HG03108 (cell line): ENCODE results near the gene BMP8B.
"Not testable (repeated sequence)": the region's sequence is repeated elsewhere in the genome, so short reads cannot be mapped to it uniquely, and the experiment has no call there.

ENCODE experiments used
- ATAC-seq: cut with Tn5 transposase; IDR thresholded peaks from one replicate; pipeline ENCODE4 v1.9.1; 2021; ENCODE audit warnings: moderate library complexity; ENCODE audit not compliant: unreplicated experiment

BMP8B gene

GRCh38 chr1:39816415-39817090, 27.9 kb upstream of the BMP8B start:
- peak; percentile 42 for ATAC-seq

GRCh38 chr1:39812913-39813312, 24.2 kb upstream of the BMP8B start:
- no peak for ATAC-seq

GRCh38 chr1:39808784-39809517, 20.3 kb upstream of the BMP8B start:
- ATAC-seq = no peak

GRCh38 chr1:39805385-39805784, 16.7 kb upstream of the BMP8B start:
- no peak for ATAC-seq

- ATAC-seq = no peak
Measured at GRCh38 chr1:39802496-39803260, 14.0 kb upstream of the BMP8B start.

GRCh38 chr1:39800471-39800835, 11.8 kb upstream of the BMP8B start:
- ATAC-seq = no peak

GRCh38 chr1:39799770-39800470, 11.3 kb upstream of the BMP8B start:
- peak; percentile 55 for ATAC-seq

- peak; percentile 76 for ATAC-seq
Measured at GRCh38 chr1:39798859-39799769, 10.4 kb upstream of the BMP8B start.

- no peak for ATAC-seq
Measured at GRCh38 chr1:39795651-39796050, 7.0 kb upstream of the BMP8B start.

GRCh38 chr1:39791838-39792237, 3.2 kb upstream of the BMP8B start:
- no peak for ATAC-seq

GRCh38 chr1:39789571-39790110, 976 bp upstream of the BMP8B start:
- no peak for ATAC-seq

GRCh38 chr1:39788426-39788757, 273 bp downstream of the BMP8B start:
- peak; percentile 4 for ATAC-seq

- ATAC-seq = not testable (repeated sequence)
Measured at GRCh38 chr1:39787964-39788363, 701 bp downstream of the BMP8B start.

- no peak for ATAC-seq
Measured at GRCh38 chr1:39787468-39787867, 1.2 kb downstream of the BMP8B start.

- ATAC-seq = not testable (repeated sequence)
Measured at GRCh38 chr1:39787108-39787375, 1.6 kb downstream of the BMP8B start.

- ATAC-seq = not testable (repeated sequence)
Measured at GRCh38 chr1:39786303-39787107, 2.2 kb downstream of the BMP8B start.

- ATAC-seq = not testable (repeated sequence)
Measured at GRCh38 chr1:39782685-39783084, 6.0 kb downstream of the BMP8B start.

GRCh38 chr1:39782103-39782502, 6.6 kb downstream of the BMP8B start:
- ATAC-seq = no peak

- no peak for ATAC-seq
Measured at GRCh38 chr1:39781349-39781715, 7.3 kb downstream of the BMP8B start.

GRCh38 chr1:39779821-39780220, 8.8 kb downstream of the BMP8B start:
- no peak for ATAC-seq
